IMR-90 (cell line): ENCODE results near the gene HEATR1. TPM values are rescaled to one million over a fixed set of nuclear protein-coding genes. Genes with fewer than 3 reads are reported as not detected.

ENCODE experiments used
- ATAC-seq: fragments of 200-7000 bp; cut with Tn5 transposase; 2 replicates; pipeline ENCODE4 v1.9.1; 2020; ENCODE audit warnings: low read depth, mild to moderate bottlenecking, moderate library complexity
- BruUV-seq: library from RNA; stranded (reverse); fragments of 400-500 nt; replicated peaks from 2 replicates; lab custom pipeline; 2021; lab: Mats Ljungman, UMichigan
- CTCF ChIA-PET: fragments of 300-600 bp; formaldehyde crosslinking; extraction: SDS; loops from one replicate; lab custom pipeline; 2021; ENCODE audit warnings: antibody characterized with exemption; lab: Yijun Ruan, JAX
- POLR2A ChIA-PET: fragments of 300-600 bp; sonication (Branson Sonifier 250); formaldehyde crosslinking; loops from one replicate; lab custom pipeline; 2022; ENCODE audit warnings: antibody characterized with exemption; ENCODE audit not compliant: unreplicated experiment; lab: Charles Lee
- DNase-seq: peaks from one replicate; pipeline ENCODE4 v3.0.0; 2013
- H2AFZ ChIP-seq: replicated peaks from 2 replicates; pipeline ENCODE3; 2013; ENCODE audit warnings: low read length, mild to moderate bottlenecking; ENCODE audit not compliant: poor library complexity
- H2AK5ac ChIP-seq: 2 replicates; pipeline ENCODE4 v1.6.1; 2013; ENCODE audit warnings: low read depth, low read length, inconsistent platforms
- H2AK9ac ChIP-seq: replicated peaks from 2 replicates; pipeline ENCODE3; 2013; ENCODE audit warnings: mild to moderate bottlenecking, low read depth, low read length, moderate library complexity; ENCODE audit not compliant: poor library complexity
- H2BK120ac ChIP-seq: 2 replicates; pipeline ENCODE4 v1.6.1; 2013; ENCODE audit warnings: low read depth, low read length, inconsistent platforms
- H2BK15ac ChIP-seq: 3 replicates; pipeline ENCODE4 v1.6.1; 2013; ENCODE audit warnings: low read depth, low read length, inconsistent platforms
- H2BK20ac ChIP-seq: 2 replicates; pipeline ENCODE4 v1.6.1; 2013; ENCODE audit warnings: low read depth, mild to moderate bottlenecking, inconsistent platforms, low read length, moderate library complexity
- H2BK5ac ChIP-seq: 2 replicates; pipeline ENCODE4 v1.6.1; 2013; ENCODE audit warnings: mild to moderate bottlenecking, low read depth, low read length, inconsistent platforms; ENCODE audit not compliant: poor library complexity, severe bottlenecking
- H3K14ac ChIP-seq: replicated peaks from 2 replicates; pipeline ENCODE4 v1.6.1; 2013; ENCODE audit warnings: low read depth, low read length, inconsistent platforms
- H3K18ac ChIP-seq: 2 replicates; pipeline ENCODE4 v1.6.1; 2013; ENCODE audit warnings: low read depth, low read length, control low read depth
- H3K23ac ChIP-seq: 2 replicates; pipeline ENCODE4 v1.6.1; 2013; ENCODE audit warnings: low read depth, low read length, inconsistent platforms
- H3K27ac ChIP-seq: 2 replicates; pipeline ENCODE4 v1.5.1; 2013; ENCODE audit warnings: mild to moderate bottlenecking, control low read depth, low read length; ENCODE audit not compliant: insufficient read depth
- H3K27me3 ChIP-seq: 2 replicates; pipeline ENCODE4 v1.6.1; 2013; ENCODE audit warnings: low read length; ENCODE audit not compliant: control insufficient read depth, insufficient read depth
- H3K36me3 ChIP-seq: 2 replicates; pipeline ENCODE4 v1.6.1; 2013; ENCODE audit warnings: low read length, mixed read lengths; ENCODE audit not compliant: control insufficient read depth, insufficient read depth
- H3K4ac ChIP-seq: 2 replicates; pipeline ENCODE4 v1.6.1; 2013; ENCODE audit warnings: low read depth, low read length, inconsistent platforms
- H3K4me1 ChIP-seq: 2 replicates; pipeline ENCODE4 v1.6.1; 2013; ENCODE audit warnings: low read length, mixed read lengths; ENCODE audit not compliant: control insufficient read depth, insufficient read depth
- H3K4me2 ChIP-seq: 2 replicates; pipeline ENCODE4 v1.6.1; 2013; ENCODE audit warnings: low read depth, mild to moderate bottlenecking, control low read depth, low read length, moderate library complexity
- H3K4me3 ChIP-seq: 2 replicates; pipeline ENCODE4 v1.5.1; 2013; ENCODE audit warnings: low read depth, mild to moderate bottlenecking, control low read depth, low read length, moderate library complexity; ENCODE audit not compliant: insufficient read depth
- H3K56ac ChIP-seq: 2 replicates; pipeline ENCODE4 v1.6.1; 2013; ENCODE audit warnings: low read length, inconsistent platforms; ENCODE audit not compliant: insufficient read depth; ENCODE audit errors: extremely low read depth
- H3K79me1 ChIP-seq, 2 experiments: 2 replicates each; pipeline ENCODE4 v1.6.1; 2013; ENCODE audit warnings: low read length in 2 of 2, inconsistent platforms in 1 of 2, low read depth in 1 of 2
- H3K9ac ChIP-seq: 2 replicates; pipeline ENCODE4 v1.6.1; 2013; ENCODE audit warnings: low read depth, low read length, control low read depth
- H3K9me1 ChIP-seq: 2 replicates; pipeline ENCODE4 v1.6.1; 2013; ENCODE audit warnings: low read length, inconsistent platforms; ENCODE audit not compliant: insufficient read depth
- H3K9me3 ChIP-seq: 2 replicates; pipeline ENCODE4 v1.6.1; 2013; ENCODE audit warnings: low read length; ENCODE audit not compliant: control insufficient read depth, insufficient read depth
- H4K20me1 ChIP-seq: 2 replicates; pipeline ENCODE4 v1.6.1; 2013; ENCODE audit warnings: low read length, inconsistent platforms; ENCODE audit not compliant: insufficient read depth
- H4K5ac ChIP-seq: 2 replicates; pipeline ENCODE4 v1.6.1; 2013; ENCODE audit warnings: mild to moderate bottlenecking, low read depth, low read length, control low read depth
- H4K8ac ChIP-seq, 2 experiments: 2 replicates each; pipeline ENCODE4 v1.6.1; 2013; ENCODE audit warnings: low read depth in 2 of 2, low read length in 2 of 2, control low read depth in 1 of 2, inconsistent platforms in 1 of 2
- H4K91ac ChIP-seq: 2 replicates; pipeline ENCODE4 v1.6.1; 2013; ENCODE audit warnings: low read depth, low read length, inconsistent platforms; ENCODE audit not compliant: insufficient read depth
- BHLHE40 ChIP-seq: fragments of 150-350 bp; IDR thresholded peaks from 2 replicates; pipeline ENCODE4 v1.6.1; 2016; ENCODE audit warnings: mild to moderate bottlenecking, low read depth, low read length
- CEBPB ChIP-seq: IDR thresholded peaks from 2 replicates; pipeline ENCODE4 v1.6.1; 2012; ENCODE audit warnings: low read depth, low read length, improper control_type of control experiment
- CHD1 ChIP-seq: IDR thresholded peaks from 2 replicates; pipeline ENCODE4 v1.6.1; 2012; ENCODE audit warnings: low read depth, low read length, improper control_type of control experiment
- CTCF ChIP-seq: conservative IDR thresholded peaks from 2 replicates; pipeline ENCODE4 v1.5.1; 2012; ENCODE audit warnings: mild to moderate bottlenecking, low read depth, low read length, improper control_type of control experiment
- ELK1 ChIP-seq: fragments of 150-350 bp; IDR thresholded peaks from 2 replicates; pipeline ENCODE4 v1.6.1; 2016; ENCODE audit warnings: low read depth, mild to moderate bottlenecking, low read length, moderate library complexity, borderline replicate concordance
- FOS ChIP-seq: fragments of 150-350 bp; IDR thresholded peaks from 2 replicates; pipeline ENCODE4 v1.6.1; 2016; ENCODE audit warnings: low read depth, low read length
- MAFK ChIP-seq: IDR thresholded peaks from 2 replicates; pipeline ENCODE4 v1.6.1; 2012; ENCODE audit warnings: low read depth, low read length, improper control_type of control experiment
- MAZ ChIP-seq: IDR thresholded peaks from 2 replicates; pipeline ENCODE4 v1.6.1; 2012; ENCODE audit warnings: low read depth, mild to moderate bottlenecking, low read length, improper control_type of control experiment, moderate library complexity, borderline replicate concordance
- MXI1 ChIP-seq: IDR thresholded peaks from 2 replicates; pipeline ENCODE4 v1.6.1; 2012; ENCODE audit warnings: low read depth, mild to moderate bottlenecking, low read length, moderate library complexity, borderline replicate concordance
- NFE2L2 ChIP-seq: fragments of 150-350 bp; IDR thresholded peaks from 2 replicates; pipeline ENCODE4 v1.6.1; 2016; ENCODE audit warnings: low read depth, mild to moderate bottlenecking, low read length
- POLR2A ChIP-seq: IDR thresholded peaks from 2 replicates; pipeline ENCODE4 v1.6.1; 2012; ENCODE audit warnings: mild to moderate bottlenecking, low read depth, low read length
- RAD21 ChIP-seq: IDR thresholded peaks from 2 replicates; pipeline ENCODE4 v1.6.1; 2012; ENCODE audit warnings: low read length, improper control_type of control experiment
- RCOR1 ChIP-seq: IDR thresholded peaks from 2 replicates; pipeline ENCODE4 v1.6.1; 2012; ENCODE audit warnings: mild to moderate bottlenecking, low read length, improper control_type of control experiment; ENCODE audit not compliant: insufficient replicate concordance
- RFX5 ChIP-seq: IDR thresholded peaks from 2 replicates; pipeline ENCODE4 v1.8.0; 2012; ENCODE audit warnings: low read depth, mild to moderate bottlenecking, low read length, moderate library complexity
- SMC3 ChIP-seq: fragments of 150-350 bp; IDR thresholded peaks from 2 replicates; pipeline ENCODE4 v1.6.1; 2016; ENCODE audit warnings: low read depth, mild to moderate bottlenecking, antibody characterized with exemption, low read length, moderate library complexity
- WGBS, 2 experiments: methylation state at CpG; one replicate each; pipeline versions ENCODE4 v1.1.5 to v1.1.7; 2013; ENCODE audit warnings: missing lambda C conversion rate in 2 of 2; ENCODE audit not compliant: insufficient read length in 1 of 2; ENCODE audit errors: extremely low coverage in 2 of 2; 5-methylcytosine and 5-hydroxymethylcytosine counted together
- dilution Hi-C: fragments of 300-500 bp; cut with HindIII; formaldehyde crosslinking; loops from one replicate; pipeline ENCODE4 v1.14.3; 2018; ENCODE audit warnings: low sequenced_read_pairs; ENCODE audit not compliant: unreplicated experiment
- in situ Hi-C: fragments of 300-500 bp; cut with MboI; formaldehyde crosslinking; loops from 3 replicates; pipeline ENCODE4 v1.14.3; 2019; ENCODE audit warnings: low sequenced_read_pairs, inconsistent platforms, mixed read lengths
- intact Hi-C: fragments of 100-400 bp; cut with micrococcal nuclease; formaldehyde crosslinking; loops from 2 replicates; pipeline ENCODE4 v1.10.0; 2022
- polyA plus RNA-seq, 3 experiments: library from polyadenylated mRNA; depleted of rRNA; stranded (reverse); fragments of >200 nt; gene quantifications; 2 replicates each; pipeline ENCODE4 v1.2.3, GENCODE V29; 2012; ENCODE audit warnings: low replicate concordance in 1 of 3
- total RNA-seq: library from RNA; depleted of rRNA; stranded (reverse); fragments of >200 nt; gene quantifications from 2 replicates; pipeline ENCODE4 v1.2.3, GENCODE V29; 2012
- TF ChIP-seq, protein P1 (sequence below): fragments of 150-350 bp; IDR thresholded peaks from 2 replicates; pipeline ENCODE4 v1.6.1; 2017; ENCODE audit warnings: mild to moderate bottlenecking, antibody characterized with exemption, low read length, low read depth

HEATR1 gene
- total and polyA plus RNA-seq, 2 of the 4 experiments (the other 2 are of a cell fraction): 8.5 to 53.8 TPM

DNA sequence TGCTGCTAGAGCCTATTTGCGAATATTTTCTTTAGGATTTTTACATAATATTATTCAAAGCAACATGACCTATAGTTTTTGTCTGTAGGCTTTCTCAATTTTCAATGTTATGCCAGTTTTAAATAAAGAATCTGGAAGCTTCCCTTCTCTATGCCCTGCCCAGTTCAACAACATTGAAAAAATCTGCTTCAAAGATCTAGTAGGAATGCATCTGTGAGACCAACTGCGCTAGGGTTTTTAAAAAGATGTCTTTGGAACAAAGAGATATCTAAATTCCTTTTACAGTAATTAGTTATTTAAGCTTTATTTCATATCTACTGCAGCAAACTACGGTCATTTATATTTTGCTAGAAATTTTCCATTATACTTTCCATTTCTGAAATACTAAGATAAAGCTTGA is 25.7 kb downstream of the HEATR1 start:
- TF ChIP-seq, protein P1, sequence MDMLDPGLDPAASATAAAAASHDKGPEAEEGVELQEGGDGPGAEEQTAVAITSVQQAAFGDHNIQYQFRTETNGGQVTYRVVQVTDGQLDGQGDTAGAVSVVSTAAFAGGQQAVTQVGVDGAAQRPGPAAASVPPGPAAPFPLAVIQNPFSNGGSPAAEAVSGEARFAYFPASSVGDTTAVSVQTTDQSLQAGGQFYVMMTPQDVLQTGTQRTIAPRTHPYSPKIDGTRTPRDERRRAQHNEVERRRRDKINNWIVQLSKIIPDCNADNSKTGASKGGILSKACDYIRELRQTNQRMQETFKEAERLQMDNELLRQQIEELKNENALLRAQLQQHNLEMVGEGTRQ: no peak
- TF ChIP-seq BHLHE40 (no peak), POLR2A (no peak), RCOR1 (no peak), RFX5 (no peak), MAFK (no peak), RAD21 (no peak), CHD1 (no peak), CEBPB (no peak), SMC3 (no peak), MAZ (no peak), FOS (no peak), CTCF (no peak), MXI1 (no peak), ELK1 (no peak), NFE2L2 (no peak)
- in situ Hi-C loops: no loop called here

More for the DNA sequence above, 25.7 kb downstream of the HEATR1 start:
- no peaks in the 10 kb centered on the region for H3K9me1 ChIP-seq
- H3K4ac ChIP-seq: no peak overlapping the region
- no peak overlapping the region for H2AK5ac ChIP-seq
- no peak overlapping the region for H4K5ac ChIP-seq
- dilution Hi-C loops: no loop called here
- no peak overlapping the region for H4K8ac ChIP-seq
- no peak overlapping the region for H3K27ac ChIP-seq
- no peaks in the 10 kb centered on the region; a peak in 1 of 4 replicates for H3K79me1 ChIP-seq
- no peak overlapping the region for H2BK5ac ChIP-seq
- ATAC-seq: no peak
- no peaks in the 10 kb centered on the region for H4K20me1 ChIP-seq
- H3K4me3 ChIP-seq: no peak overlapping the region
- H2BK20ac ChIP-seq: no peak overlapping the region
- no peaks in the 10 kb centered on the region for H3K27me3 ChIP-seq
- DNase-seq: no peak
- BruUV-seq: no TSS peak
- H3K4me1 ChIP-seq: no peaks in the 10 kb centered on the region
- POLR2A ChIA-PET: interaction anchor here (0.6 kb wide), 1 partner anchor 1450 kb away, joined by 3 read pairs; the partner anchor contains the start of gene TOMM20
- H3K14ac ChIP-seq: no peak overlapping the region
- no peak overlapping the region for H2BK15ac ChIP-seq
- H2BK120ac ChIP-seq: no peak overlapping the region
- CTCF ChIA-PET: no interaction called here
- WGBS, 2 experiments: no CpG with 5 or more reads among the region's 3 CpGs
- H4K91ac ChIP-seq: no peak overlapping the region
- H3K56ac ChIP-seq: no peak overlapping the region
- intact Hi-C loops: no loop called here
- H3K9me3 ChIP-seq: no peaks in the 10 kb centered on the region
- H3K9ac ChIP-seq: no peak overlapping the region
- no peak overlapping the region for H3K18ac ChIP-seq
- no peak overlapping the region for H3K4me2 ChIP-seq
- H3K36me3 ChIP-seq: peaks cover 15% of the 10 kb centered on the region
- H3K23ac ChIP-seq: no peak overlapping the region
- no peak overlapping the region for H2AK9ac ChIP-seq
- H2AFZ ChIP-seq: no peak overlapping the region
